MCF 10A (cell line): ENCODE results near the gene FRAT2. TPM values are rescaled to one million over a fixed set of nuclear protein-coding genes. Genes with fewer than 3 reads are reported as not detected.
"Not testable (repeated sequence)": the region's sequence is repeated elsewhere in the genome, so short reads cannot be mapped to it uniquely, and the experiment has no call there.

Source experiments
- BruUV-seq: library from RNA; stranded (reverse); fragments of 400-500 nt; replicated peaks from 2 replicates; lab custom pipeline; 2021; lab: Mats Ljungman, UMichigan
- CTCF ChIA-PET: fragments of 300-600 bp; sonication (Branson Sonifier 250); formaldehyde crosslinking; extraction: SDS; loops from one replicate; lab custom pipeline; 2021; ENCODE audit warnings: antibody characterized with exemption, inconsistent platforms; lab: Yijun Ruan, JAX
- POLR2A ChIA-PET: fragments of 300-600, 350-650 bp; sonication (Branson Sonifier 250); formaldehyde crosslinking; extraction: SDS; loops from one replicate; lab custom pipeline; 2020; ENCODE audit warnings: antibody characterized with exemption, inconsistent platforms; lab: Yijun Ruan, JAX
- DNase-seq: peaks from one replicate; pipeline ENCODE4 v3.0.0-alpha.2; 2018; ENCODE audit not compliant: unreplicated experiment
- H3K27ac Mint-ChIP-seq: one replicate; pipeline ENCODE4 v1.8.0; 2022; ENCODE audit warnings: mild to moderate bottlenecking, low read depth, mixed read lengths; ENCODE audit not compliant: unreplicated experiment
- H3K27me3 Mint-ChIP-seq: one replicate; pipeline ENCODE4 v1.8.0; 2022; ENCODE audit warnings: mixed read lengths; ENCODE audit not compliant: insufficient read depth, unreplicated experiment
- H3K36me3 Mint-ChIP-seq: one replicate; pipeline ENCODE4 v1.8.0; 2022; ENCODE audit warnings: mild to moderate bottlenecking, moderate library complexity, mixed read lengths; ENCODE audit not compliant: insufficient read depth, unreplicated experiment
- H3K4me1 Mint-ChIP-seq: one replicate; pipeline ENCODE4 v1.8.0; 2022; ENCODE audit warnings: mixed read lengths; ENCODE audit not compliant: insufficient read depth, unreplicated experiment
- H3K4me3 Mint-ChIP-seq: one replicate; pipeline ENCODE4 v1.8.0; 2022; ENCODE audit warnings: mild to moderate bottlenecking, moderate library complexity, mixed read lengths; ENCODE audit not compliant: unreplicated experiment
- H3K9me3 Mint-ChIP-seq: one replicate; pipeline ENCODE4 v1.8.0; 2022; ENCODE audit warnings: mixed read lengths; ENCODE audit not compliant: unreplicated experiment
- intact Hi-C: fragments of 100-400 bp; cut with micrococcal nuclease; formaldehyde crosslinking; loops from 2 replicates; pipeline ENCODE4 v1.14.1; 2022
- total RNA-seq: library from RNA; stranded (reverse); gene quantifications from 2 replicates; pipeline ENCODE4 v1.2.3, GENCODE V29; 2022
- TF ChIP-seq, protein P1 (sequence below): fragments of 200-600 bp; IDR thresholded peaks from one replicate; pipeline ENCODE4 v1.8.0; 2022; ENCODE audit warnings: antibody characterized with exemption, mild to moderate bottlenecking; ENCODE audit not compliant: unreplicated experiment

The FRAT2 gene
- total RNA-seq, 1 experiment from 2014 or later, result 11.4 TPM

DNA sequence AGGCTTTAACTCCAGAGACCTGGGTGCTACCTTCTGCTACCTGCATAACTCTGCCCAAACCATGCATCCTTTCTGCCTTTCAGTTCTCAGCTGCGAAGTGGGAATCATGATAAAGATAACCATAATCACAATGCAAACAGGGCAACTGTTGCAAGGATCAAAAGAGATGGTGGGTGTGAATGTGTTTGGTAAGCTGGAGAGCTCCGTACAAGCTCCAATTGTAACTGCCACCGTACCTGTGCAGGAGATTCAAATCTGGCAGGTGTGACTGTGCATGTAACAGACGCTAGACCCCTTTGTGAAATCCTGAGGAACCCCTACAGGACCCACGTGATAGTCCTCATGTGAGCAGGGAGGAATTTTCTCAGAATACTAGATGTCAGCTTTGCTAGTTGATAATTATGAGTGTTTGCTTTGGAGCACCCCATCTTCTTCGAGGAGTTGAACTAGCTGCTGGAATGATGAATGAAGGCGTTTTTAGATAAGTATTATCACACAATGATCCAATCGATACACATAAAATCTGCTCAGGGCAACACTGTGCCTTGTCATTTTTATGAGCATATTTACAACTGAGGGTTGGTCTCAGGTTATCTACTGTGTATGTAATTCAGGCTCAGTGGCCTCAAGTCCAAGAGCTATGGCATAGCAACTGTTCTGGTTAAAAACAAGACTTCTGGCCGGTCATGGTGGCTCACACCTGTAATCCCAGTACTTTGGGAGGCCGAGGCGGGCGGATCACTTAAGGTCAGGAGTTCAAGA, 15.4 kb upstream of the FRAT2 start:
- TF ChIP-seq, protein P1, sequence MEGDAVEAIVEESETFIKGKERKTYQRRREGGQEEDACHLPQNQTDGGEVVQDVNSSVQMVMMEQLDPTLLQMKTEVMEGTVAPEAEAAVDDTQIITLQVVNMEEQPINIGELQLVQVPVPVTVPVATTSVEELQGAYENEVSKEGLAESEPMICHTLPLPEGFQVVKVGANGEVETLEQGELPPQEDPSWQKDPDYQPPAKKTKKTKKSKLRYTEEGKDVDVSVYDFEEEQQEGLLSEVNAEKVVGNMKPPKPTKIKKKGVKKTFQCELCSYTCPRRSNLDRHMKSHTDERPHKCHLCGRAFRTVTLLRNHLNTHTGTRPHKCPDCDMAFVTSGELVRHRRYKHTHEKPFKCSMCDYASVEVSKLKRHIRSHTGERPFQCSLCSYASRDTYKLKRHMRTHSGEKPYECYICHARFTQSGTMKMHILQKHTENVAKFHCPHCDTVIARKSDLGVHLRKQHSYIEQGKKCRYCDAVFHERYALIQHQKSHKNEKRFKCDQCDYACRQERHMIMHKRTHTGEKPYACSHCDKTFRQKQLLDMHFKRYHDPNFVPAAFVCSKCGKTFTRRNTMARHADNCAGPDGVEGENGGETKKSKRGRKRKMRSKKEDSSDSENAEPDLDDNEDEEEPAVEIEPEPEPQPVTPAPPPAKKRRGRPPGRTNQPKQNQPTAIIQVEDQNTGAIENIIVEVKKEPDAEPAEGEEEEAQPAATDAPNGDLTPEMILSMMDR, result no peak
- no peak for DNase-seq
- H3K36me3 Mint-ChIP-seq, result peaks cover 31% of the 10 kb centered on the region
- H3K4me1 Mint-ChIP-seq, result no peaks in the 10 kb centered on the region
- H3K9me3 Mint-ChIP-seq, result no peaks in the 10 kb centered on the region
- no peak overlapping the region for H3K27ac Mint-ChIP-seq
- H3K27me3 Mint-ChIP-seq, result no peaks in the 10 kb centered on the region
- ChIA-PET POLR2A (interaction anchor here (0.6 kb wide), 1 partner anchor 15 kb away, joined by 3 read pairs; no protein-coding TSS in a partner anchor), CTCF (interaction anchor here (0.5 kb wide), 1 partner anchor 768 kb away, joined by 3 read pairs; no protein-coding TSS in a partner anchor)
- intact Hi-C loops, result no loop called here
- H3K4me3 Mint-ChIP-seq, result no peak overlapping the region
- BruUV-seq, result no TSS peak

- BruUV-seq, result no TSS peak
- no peak overlapping the region for H3K4me3 Mint-ChIP-seq
- DNase-seq, result no peak
- no peaks in the 10 kb centered on the region for H3K4me1 Mint-ChIP-seq
- CTCF ChIA-PET, result interaction anchor here (0.7 kb wide), 1 partner anchor 22 kb away, joined by 3 read pairs; no protein-coding TSS in a partner anchor
- no peaks in the 10 kb centered on the region for H3K27me3 Mint-ChIP-seq
- POLR2A ChIA-PET, result no interaction called here
- H3K27ac Mint-ChIP-seq, result no peak overlapping the region
- H3K9me3 Mint-ChIP-seq, result no peaks in the 10 kb centered on the region
- TF ChIP-seq, protein P1, result no peak
- intact Hi-C loops, result no loop called here
- peaks cover 10% of the 10 kb centered on the region for H3K36me3 Mint-ChIP-seq
Measured at GRCh38 chr10:97347317-97347716, 12.8 kb upstream of the FRAT2 start.

- H3K27me3 Mint-ChIP-seq, H3K27ac Mint-ChIP-seq, H3K4me3 Mint-ChIP-seq, POLR2A ChIA-PET, BruUV-seq, intact Hi-C loops, H3K9me3 Mint-ChIP-seq, H3K4me1 Mint-ChIP-seq, H3K36me3 Mint-ChIP-seq, DNase-seq: not testable (repeated sequence)
- CTCF ChIA-PET, result interaction anchor here (0.6 to 0.8 kb wide), 5 partner anchors 8 to 271 kb away, joined by 3 to 4 read pairs (median 3); no protein-coding TSS in a partner anchor
Measured at GRCh38 chr10:97343664-97344063, 9.1 kb upstream of the FRAT2 start.

DNA sequence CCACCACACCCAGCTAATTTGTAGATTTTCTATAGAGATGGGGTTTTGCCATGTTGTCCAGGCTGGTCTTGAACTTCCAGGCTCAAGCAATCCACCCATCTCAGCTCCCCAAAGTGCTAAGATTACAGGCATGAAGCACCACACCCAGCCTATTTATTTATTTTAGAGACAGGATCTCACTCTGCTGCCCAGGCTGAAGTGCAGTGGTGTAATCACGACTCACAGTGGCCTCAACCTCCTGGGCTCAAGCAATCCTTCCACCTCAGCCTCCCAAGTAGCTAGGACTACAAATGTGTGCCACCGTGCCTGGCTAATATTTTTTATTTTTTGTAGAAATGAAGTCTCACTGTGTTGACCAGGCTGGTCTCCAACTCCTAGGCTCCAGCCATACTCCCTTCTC, 6.9 kb upstream of the FRAT2 start:
- peaks cover 13% of the 10 kb centered on the region for H3K4me1 Mint-ChIP-seq
- intact Hi-C loops, result no loop called here
- H3K4me3 Mint-ChIP-seq, result no peak overlapping the region
- H3K36me3 Mint-ChIP-seq, result no peaks in the 10 kb centered on the region
- no peak for DNase-seq
- no peak overlapping the region for H3K27ac Mint-ChIP-seq
- TF ChIP-seq, protein P1, result no peak
- no TSS peak for BruUV-seq
- H3K9me3 Mint-ChIP-seq, result no peaks in the 10 kb centered on the region
- POLR2A ChIA-PET, result interaction anchor here (0.8 to 0.9 kb wide), 2 partner anchors 59 kb away, joined by 4 to 5 read pairs; partner anchors contain the start of gene RRP12
- CTCF ChIA-PET, result interaction anchor here (0.5 to 1.7 kb wide), 5 partner anchors 9 to 59 kb away, joined by 3 to 6 read pairs (median 3); no protein-coding TSS in a partner anchor
- no peaks in the 10 kb centered on the region for H3K27me3 Mint-ChIP-seq
